Tibial nerve (tissue), 4 donors: ENCODE results near the gene NXPH1.

Experiments
- CTCF ChIP-seq, 5 experiments: fragments of 200-600 bp in 3 of 5; fragments of 450-650 bp in 2 of 5; sonication (generic) in 3 of 5; IDR thresholded peaks; one replicate each; pipeline ENCODE4 v1.5.1; 2016 to 2019; ENCODE audit warnings: antibody characterized with exemption in 5 of 5, mild to moderate bottlenecking in 3 of 5, moderate library complexity in 2 of 5
- EP300 ChIP-seq, 2 donors: sonication (generic); formaldehyde crosslinking; IDR thresholded peaks; one replicate each; pipeline ENCODE4 v1.6.1; 2017; ENCODE audit warnings: antibody characterized with exemption in 2 of 2, mild to moderate bottlenecking in 1 of 2
- POLR2A ChIP-seq, 2 donors: fragments of 450-650 bp; IDR thresholded peaks; one replicate each; pipeline ENCODE4 v1.6.1; 2017; ENCODE audit warnings: antibody characterized with exemption in 2 of 2, mild to moderate bottlenecking in 2 of 2, moderate library complexity in 2 of 2

- TF ChIP-seq CTCF (IDR thresholded peaks at IDR 0.05), result no peak
- TF ChIP-seq POLR2A (IDR thresholded peaks at IDR 0.05), result no peak
- TF ChIP-seq EP300 (IDR thresholded peaks at IDR 0.05), result no peak
These were observed 349.8 kb downstream of the NXPH1 start for GRCh38 chr7:8783229-8783628.
